HepG2 (cell line): ENCODE measurements around the gene TNP2. TPM values are rescaled to one million over a fixed set of nuclear protein-coding genes. Genes with fewer than 3 reads are reported as not detected.

Experiments
- CREBL2 ChIP-seq: sonication (generic); formaldehyde crosslinking; IDR thresholded peaks from 2 replicates; pipeline ENCODE4 v1.8.1; 2023; ENCODE audit warnings: missing genetic modification reagents, mild to moderate bottlenecking, borderline replicate concordance
- EED ChIP-seq: sonication (generic); formaldehyde crosslinking; IDR thresholded peaks from 2 replicates; pipeline ENCODE4 v1.5.0; 2020; ENCODE audit warnings: mild to moderate bottlenecking, missing genetic modification reagents
- HDAC6 ChIP-seq: fragments of 200-600 bp; sonication (generic); IDR thresholded peaks from 2 replicates; pipeline ENCODE4 v1.7.0; 2017; ENCODE audit warnings: mild to moderate bottlenecking, antibody characterized with exemption, low read length, low read depth
- HMGXB4 ChIP-seq, 2 experiments: sonication (generic) in 1 of 2; formaldehyde crosslinking in 1 of 2; IDR thresholded peaks; 2 replicates each; pipeline versions ENCODE4 v1.4.0 to v1.6.1; 2018 to 2020; ENCODE audit warnings: missing genetic modification reagents in 2 of 2, borderline replicate concordance in 1 of 2, low read depth in 1 of 2, mild to moderate bottlenecking in 1 of 2, missing biosample characterization in 1 of 2
- KLF6 ChIP-seq: IDR thresholded peaks from 2 replicates; pipeline ENCODE4 v1.8.0; 2016; ENCODE audit warnings: missing biosample characterization, missing genetic modification reagents
- MED1 ChIP-seq: sonication (generic); formaldehyde crosslinking; IDR thresholded peaks from 2 replicates; pipeline ENCODE4 v1.4.0; 2020; ENCODE audit warnings: missing genetic modification reagents
- NAIF1 ChIP-seq: sonication (generic); formaldehyde crosslinking; IDR thresholded peaks from 2 replicates; pipeline ENCODE4 v1.5.0; 2020; ENCODE audit warnings: mild to moderate bottlenecking, missing genetic modification reagents, borderline replicate concordance
- RFXANK ChIP-seq: IDR thresholded peaks from 2 replicates; pipeline ENCODE4 v1.6.1; 2016
- SKI ChIP-seq: fragments of 450-650 bp; IDR thresholded peaks from one replicate; pipeline ENCODE4 v1.6.1; 2018; ENCODE audit warnings: mild to moderate bottlenecking; ENCODE audit not compliant: partially characterized antibody
- SOX13 ChIP-seq, 3 experiments: fragments of 450-650 bp in 1 of 3; sonication (generic) in 1 of 3; formaldehyde crosslinking in 1 of 3; IDR thresholded peaks in 2 of 3; conservative IDR thresholded peaks in 1 of 3; 2 replicates each; pipeline versions ENCODE4 v1.5.0 to v1.6.1; 2016 to 2020; ENCODE audit warnings: antibody characterized with exemption in 1 of 3, mild to moderate bottlenecking in 1 of 3, missing compliant biosample characterization in 1 of 3, missing genetic modification reagents in 1 of 3, moderate library complexity in 1 of 3
- SOX6 ChIP-seq, 2 experiments: fragments of 450-650 bp in 1 of 2; sonication (generic) in 1 of 2; formaldehyde crosslinking in 1 of 2; IDR thresholded peaks; 2 replicates each; pipeline versions ENCODE4 v1.4.0 to v1.6.1; 2017 to 2020; ENCODE audit warnings: antibody characterized with exemption in 1 of 2, mild to moderate bottlenecking in 1 of 2, missing genetic modification reagents in 1 of 2
- YY1 ChIP-seq: IDR thresholded peaks from 2 replicates; pipeline ENCODE4 v1.6.1; 2011; ENCODE audit warnings: low read length, low read depth, moderate library complexity, mild to moderate bottlenecking; ENCODE audit not compliant: insufficient read depth, insufficient replicate concordance
- ZNF510 ChIP-seq: sonication (generic); formaldehyde crosslinking; IDR thresholded peaks from 2 replicates; pipeline ENCODE4 v1.4.0; 2020; ENCODE audit warnings: low read depth, mild to moderate bottlenecking, missing genetic modification reagents
- ZNF512 ChIP-seq: sonication (generic); formaldehyde crosslinking; IDR thresholded peaks from 2 replicates; pipeline ENCODE4 v1.4.0; 2020; ENCODE audit warnings: mild to moderate bottlenecking, missing genetic modification reagents
- ZNF75D ChIP-seq: sonication (generic); formaldehyde crosslinking; IDR thresholded peaks from 2 replicates; pipeline ENCODE4 v1.8.1; 2023; ENCODE audit warnings: missing genetic modification reagents, mild to moderate bottlenecking, borderline replicate concordance
- ZNF878 ChIP-seq: sonication (generic); formaldehyde crosslinking; IDR thresholded peaks from 2 replicates; pipeline ENCODE4 v1.8.1; 2023; ENCODE audit warnings: mild to moderate bottlenecking, missing genetic modification reagents, moderate library complexity
- polyA plus RNA-seq, 8 experiments: library from polyadenylated mRNA; depleted of rRNA in 3 of 8; stranded (reverse) in 7 of 8; unstranded in 1 of 8; fragments of >200 nt; fragmentation: Illumina TruSeq in 4 of 8; extraction: Trizol in 4 of 8; gene quantifications; 2 replicates each; pipeline versions ENCODE4 v1.2.1 to v1.2.3, GENCODE V29; 2011 to 2016; ENCODE audit warnings: low read depth in 4 of 8, missing spikeins in 1 of 8, mixed read lengths in 1 of 8; ENCODE audit not compliant: insufficient read depth in 1 of 8
- total RNA-seq, 5 experiments: library from RNA; depleted of rRNA; stranded (reverse); fragments of >200 nt; fragmentation: Illumina TruSeq; extraction: Trizol; gene quantifications; 2 replicates each; pipeline ENCODE4 v1.2.3, GENCODE V29; 2016; ENCODE audit warnings: low read depth in 1 of 5
- TF ChIP-seq, protein P1 (sequence below): sonication (generic); formaldehyde crosslinking; IDR thresholded peaks from 2 replicates; pipeline ENCODE4 v1.4.0; 2020; ENCODE audit warnings: low read depth, missing genetic modification reagents
- TF ChIP-seq, protein P2 (sequence below): sonication (generic); formaldehyde crosslinking; conservative IDR thresholded peaks from 2 replicates; pipeline ENCODE4 v1.4.0; 2020; ENCODE audit warnings: missing genetic modification reagents

TNP2 gene
- total and polyA plus RNA-seq, 2 of the 13 experiments (the other 11 are each of a cell fraction or from before 2014, with no cell fraction given), result not detected

GRCh38 chr16:11235703-11235991 lies 33.5 kb downstream of the TNP2 start (continued):
- TF ChIP-seq, protein P1, sequence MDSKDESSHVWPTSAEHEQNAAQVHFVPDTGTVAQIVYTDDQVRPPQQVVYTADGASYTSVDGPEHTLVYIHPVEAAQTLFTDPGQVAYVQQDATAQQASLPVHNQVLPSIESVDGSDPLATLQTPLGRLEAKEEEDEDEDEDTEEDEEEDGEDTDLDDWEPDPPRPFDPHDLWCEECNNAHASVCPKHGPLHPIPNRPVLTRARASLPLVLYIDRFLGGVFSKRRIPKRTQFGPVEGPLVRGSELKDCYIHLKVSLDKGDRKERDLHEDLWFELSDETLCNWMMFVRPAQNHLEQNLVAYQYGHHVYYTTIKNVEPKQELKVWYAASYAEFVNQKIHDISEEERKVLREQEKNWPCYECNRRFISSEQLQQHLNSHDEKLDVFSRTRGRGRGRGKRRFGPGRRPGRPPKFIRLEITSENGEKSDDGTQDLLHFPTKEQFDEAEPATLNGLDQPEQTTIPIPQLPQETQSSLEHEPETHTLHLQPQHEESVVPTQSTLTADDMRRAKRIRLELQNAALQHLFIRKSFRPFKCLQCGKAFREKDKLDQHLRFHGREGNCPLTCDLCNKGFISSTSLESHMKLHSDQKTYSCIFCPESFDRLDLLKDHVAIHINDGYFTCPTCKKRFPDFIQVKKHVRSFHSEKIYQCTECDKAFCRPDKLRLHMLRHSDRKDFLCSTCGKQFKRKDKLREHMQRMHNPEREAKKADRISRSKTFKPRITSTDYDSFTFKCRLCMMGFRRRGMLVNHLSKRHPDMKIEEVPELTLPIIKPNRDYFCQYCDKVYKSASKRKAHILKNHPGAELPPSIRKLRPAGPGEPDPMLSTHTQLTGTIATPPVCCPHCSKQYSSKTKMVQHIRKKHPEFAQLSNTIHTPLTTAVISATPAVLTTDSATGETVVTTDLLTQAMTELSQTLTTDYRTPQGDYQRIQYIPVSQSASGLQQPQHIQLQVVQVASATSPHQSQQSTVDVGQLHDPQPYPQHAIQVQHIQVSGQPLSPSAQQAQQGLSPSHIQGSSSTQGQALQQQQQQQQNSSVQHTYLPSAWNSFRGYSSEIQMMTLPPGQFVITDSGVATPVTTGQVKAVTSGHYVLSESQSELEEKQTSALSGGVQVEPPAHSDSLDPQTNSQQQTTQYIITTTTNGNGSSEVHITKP (CRISPR knock-in tag), result no peak
- TF ChIP-seq EED (CRISPR knock-in tag), result no peak
- TF ChIP-seq KLF6 (CRISPR knock-in tag), result no peak
- TF ChIP-seq SKI, result no peak
- TF ChIP-seq SOX13 (IDR thresholded peaks at IDR 0.05), result no peak
- peak in 1 of 2 experiments; percentile 26; a peak in 1 of 4 replicates for TF ChIP-seq SOX13 (CRISPR knock-in tag; conservative IDR thresholded peaks at IDR 0.05 in 1 of 2, IDR thresholded peaks at IDR 0.05 in 1 of 2)
- TF ChIP-seq ZNF878 (CRISPR knock-in tag), result no peak
- TF ChIP-seq CREBL2 (CRISPR knock-in tag), result no peak
- TF ChIP-seq, protein P2, sequence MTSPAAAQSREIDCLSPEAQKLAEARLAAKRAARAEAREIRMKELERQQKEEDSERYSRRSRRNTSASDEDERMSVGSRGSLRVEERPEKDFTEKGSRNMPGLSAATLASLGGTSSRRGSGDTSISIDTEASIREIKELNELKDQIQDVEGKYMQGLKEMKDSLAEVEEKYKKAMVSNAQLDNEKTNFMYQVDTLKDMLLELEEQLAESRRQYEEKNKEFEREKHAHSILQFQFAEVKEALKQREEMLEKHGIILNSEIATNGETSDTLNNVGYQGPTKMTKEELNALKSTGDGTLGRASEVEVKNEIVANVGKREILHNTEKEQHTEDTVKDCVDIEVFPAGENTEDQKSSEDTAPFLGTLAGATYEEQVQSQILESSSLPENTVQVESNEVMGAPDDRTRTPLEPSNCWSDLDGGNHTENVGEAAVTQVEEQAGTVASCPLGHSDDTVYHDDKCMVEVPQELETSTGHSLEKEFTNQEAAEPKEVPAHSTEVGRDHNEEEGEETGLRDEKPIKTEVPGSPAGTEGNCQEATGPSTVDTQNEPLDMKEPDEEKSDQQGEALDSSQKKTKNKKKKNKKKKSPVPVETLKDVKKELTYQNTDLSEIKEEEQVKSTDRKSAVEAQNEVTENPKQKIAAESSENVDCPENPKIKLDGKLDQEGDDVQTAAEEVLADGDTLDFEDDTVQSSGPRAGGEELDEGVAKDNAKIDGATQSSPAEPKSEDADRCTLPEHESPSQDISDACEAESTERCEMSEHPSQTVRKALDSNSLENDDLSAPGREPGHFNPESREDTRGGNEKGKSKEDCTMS, result no peak
- TF ChIP-seq NAIF1, result no peak
- no peak for TF ChIP-seq RFXANK
- TF ChIP-seq ZNF512 (CRISPR knock-in tag), result no peak
- 0 out of 4 replicates have a peak, but pooled peaks of 1 of the 2 experiments have one; percentile 22 for TF ChIP-seq HMGXB4 (CRISPR knock-in tag; IDR thresholded peaks at IDR 0.05; ENCODE audit: borderline replicate concordance in 1 of 2, low read depth in 1 of 2)
- no peak for TF ChIP-seq YY1
- no peak for TF ChIP-seq ZNF510 (CRISPR knock-in tag)
- no peak for TF ChIP-seq HDAC6
- TF ChIP-seq MED1 (CRISPR knock-in tag), result no peak
- no peak for TF ChIP-seq SOX6 (IDR thresholded peaks at IDR 0.05)
- peak; percentile 34; the same call in 1 of the 2 replicates for TF ChIP-seq SOX6 (CRISPR knock-in tag; IDR thresholded peaks at IDR 0.05)
- no peak for TF ChIP-seq ZNF75D (CRISPR knock-in tag)
